HTERT RPE-1 (cell line): ENCODE measurements around the gene FIGNL2.

Source experiments
- in situ Hi-C: fragments of 300-500 bp; cut with MboI; formaldehyde crosslinking; loops from 4 replicates; pipeline ENCODE4 v1.14.3; 2020; ENCODE audit warnings: low sequenced_read_pairs

The FIGNL2 gene

DNA sequence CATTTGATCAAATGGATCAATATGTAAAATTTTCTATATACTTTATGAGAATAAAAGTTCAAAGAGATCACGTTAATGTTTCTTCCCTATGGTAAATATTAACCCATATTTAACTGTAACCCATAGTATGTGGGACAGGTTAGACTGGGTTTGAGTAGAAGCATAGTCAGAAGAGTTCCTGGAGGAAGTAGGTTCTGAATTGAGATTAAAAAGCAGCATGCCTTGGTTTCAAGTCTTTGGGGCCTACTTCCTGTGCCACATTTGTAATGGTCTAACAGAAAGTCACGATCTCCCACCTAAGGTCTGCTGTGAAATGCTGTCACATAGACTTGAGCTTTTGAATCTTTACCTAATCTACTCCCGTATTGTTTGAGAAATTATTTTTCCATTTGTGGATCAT is 63.8 kb downstream of the FIGNL2 start:
- in situ Hi-C loops = no loop called here

DNA sequence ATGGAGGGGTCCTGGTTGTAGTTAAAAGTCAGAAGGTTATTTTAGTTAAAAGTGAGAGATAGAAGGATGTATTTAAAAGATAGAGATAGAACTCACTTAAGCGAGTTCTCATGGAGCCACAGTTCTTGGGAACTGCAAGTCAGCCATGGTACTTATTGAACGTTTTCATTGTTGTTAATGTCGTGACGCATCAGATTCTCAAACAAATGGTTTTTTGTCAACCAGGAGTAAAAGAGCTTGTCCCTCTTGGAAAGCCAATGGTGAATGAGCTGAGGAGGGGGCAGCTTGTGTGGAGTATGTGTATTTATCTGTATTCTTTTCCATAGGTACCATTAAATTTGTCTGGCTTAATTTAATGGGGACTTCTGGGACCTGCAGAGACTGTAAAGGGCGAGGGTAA is 68.6 kb downstream of the FIGNL2 start:
- in situ Hi-C loops = no loop called here

DNA sequence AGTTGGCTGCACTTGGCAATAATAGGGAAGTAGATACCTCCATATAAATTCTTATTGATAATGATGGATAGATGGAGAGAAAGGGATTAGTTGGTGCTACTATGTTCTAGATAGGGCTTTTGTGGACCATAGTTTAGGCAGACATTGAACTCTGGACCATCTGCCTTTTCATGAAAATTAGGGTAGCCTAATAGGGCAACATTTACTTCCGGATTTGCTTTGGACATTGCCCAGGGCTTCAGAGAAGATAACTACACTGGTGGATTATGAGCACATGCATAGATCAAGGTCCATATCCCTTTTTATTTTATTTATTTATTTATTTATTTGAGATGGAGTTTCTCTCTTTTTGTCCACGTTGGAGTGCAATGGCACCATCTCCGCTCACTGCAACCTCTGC is 70.5 kb downstream of the FIGNL2 start:
- in situ Hi-C loops = no loop called here

DNA sequence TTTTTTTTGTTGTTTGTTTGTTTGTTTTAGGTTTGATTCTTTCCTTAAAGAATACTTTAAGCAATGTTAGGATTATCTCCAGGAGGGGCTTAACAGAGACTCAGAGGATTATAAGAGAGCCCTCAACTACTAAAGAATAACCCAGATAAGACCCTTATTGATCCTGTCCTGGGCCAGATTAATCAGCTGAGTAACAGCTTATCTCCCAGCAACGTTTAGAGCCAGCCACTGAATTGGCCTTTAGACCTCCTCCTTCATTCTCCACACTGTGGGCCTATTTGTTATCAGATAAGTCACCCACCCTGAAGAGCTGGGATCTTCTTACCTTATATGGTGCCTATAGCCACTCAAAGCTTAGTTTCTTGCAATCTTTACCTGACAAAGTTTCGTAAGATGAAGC is 71.1 kb downstream of the FIGNL2 start:
- in situ Hi-C loops = no loop called here

DNA sequence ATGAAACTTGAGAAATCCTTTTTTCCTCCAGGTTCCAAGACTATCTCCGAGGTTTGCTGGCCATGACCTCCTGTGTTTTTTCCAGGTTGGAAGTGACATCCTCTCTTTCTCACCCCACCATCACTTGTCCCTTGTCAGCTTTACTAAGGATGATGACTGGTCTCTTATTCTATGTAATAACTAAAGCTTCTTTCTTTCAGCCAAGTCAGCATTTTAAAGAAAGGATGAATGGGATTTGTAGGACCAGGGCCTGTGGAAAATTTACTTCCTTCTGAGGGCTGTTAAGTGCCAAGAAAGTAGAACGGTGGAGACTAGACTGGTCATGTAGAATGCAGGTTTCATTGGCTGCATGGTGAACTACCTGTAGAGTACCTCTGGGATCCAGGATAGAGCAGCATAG is 73.6 kb downstream of the FIGNL2 start:
- in situ Hi-C loops = no loop called here

DNA sequence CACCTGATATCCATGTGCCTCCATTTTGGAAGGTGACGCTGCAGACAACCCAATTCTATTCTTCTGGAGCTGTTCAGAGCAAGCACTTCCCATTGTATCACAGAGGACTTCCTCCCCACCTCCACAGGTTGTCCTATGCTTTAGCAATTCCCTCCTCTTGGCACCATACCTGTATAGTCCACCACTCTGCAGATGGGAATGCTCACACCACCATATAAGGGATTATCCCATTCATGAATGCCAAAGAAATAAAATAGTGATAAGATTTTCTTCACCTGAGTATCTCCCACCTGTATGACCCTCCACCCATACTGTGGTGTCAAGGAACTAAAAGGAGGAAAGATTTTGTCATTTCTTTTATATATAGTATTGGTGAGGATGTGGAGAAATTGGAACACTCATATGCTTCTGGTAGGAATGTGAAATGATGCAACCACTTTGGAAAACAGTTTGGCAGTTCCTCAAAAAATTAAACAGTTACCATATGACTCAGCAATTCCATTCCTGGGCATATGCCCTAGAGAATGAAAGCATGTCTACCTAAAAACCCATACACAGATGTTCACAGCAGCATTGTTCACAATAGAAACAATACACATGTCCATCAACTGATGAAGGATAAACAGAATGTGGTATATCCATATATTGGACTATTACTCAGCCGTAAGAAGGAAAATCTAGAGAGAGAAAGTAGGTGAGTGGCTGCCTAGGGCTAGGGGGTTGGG is 75.2 kb downstream of the FIGNL2 start:
- in situ Hi-C loops = no loop called here

DNA sequence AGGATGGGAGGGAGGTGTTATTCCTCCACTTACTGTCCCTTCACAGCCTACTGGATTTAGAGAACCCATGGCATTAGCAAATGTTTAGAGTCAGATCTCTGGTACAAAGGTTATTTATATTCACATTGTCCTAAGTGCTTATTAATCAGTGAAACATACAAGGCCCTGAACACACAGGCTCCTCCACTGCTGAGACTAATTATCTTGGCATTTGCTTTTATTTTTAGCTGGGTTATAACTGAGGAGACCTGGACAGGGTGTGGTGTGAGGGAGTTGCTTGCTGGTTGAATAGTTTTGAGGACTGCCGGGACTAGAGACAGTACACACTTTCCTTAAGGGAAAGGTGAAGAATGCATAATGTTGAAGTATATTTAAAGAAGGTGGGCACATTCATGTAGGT is 77.5 kb downstream of the FIGNL2 start:
- in situ Hi-C loops = no loop called here
